COLO829 (cell line): ENCODE data around the gene TRPV5.
"Not testable (repeated sequence)": the region's sequence is repeated elsewhere in the genome, so short reads cannot be mapped to it uniquely, and the experiment has no call there.

ENCODE experiments used
- DNase-seq: peaks from one replicate; pipeline ENCODE4 v3.0.0; 2012; ENCODE audit warnings: low spot score

Gene TRPV5

GRCh38 chr7:142933624-142934023 is at the start of gene TRPV5:
TSS of gene TRPV5 (minus strand) at chr7:142933746. CDS start at chr7:142933459, 287 bp downstream.
- no peak for DNase-seq

DNA sequence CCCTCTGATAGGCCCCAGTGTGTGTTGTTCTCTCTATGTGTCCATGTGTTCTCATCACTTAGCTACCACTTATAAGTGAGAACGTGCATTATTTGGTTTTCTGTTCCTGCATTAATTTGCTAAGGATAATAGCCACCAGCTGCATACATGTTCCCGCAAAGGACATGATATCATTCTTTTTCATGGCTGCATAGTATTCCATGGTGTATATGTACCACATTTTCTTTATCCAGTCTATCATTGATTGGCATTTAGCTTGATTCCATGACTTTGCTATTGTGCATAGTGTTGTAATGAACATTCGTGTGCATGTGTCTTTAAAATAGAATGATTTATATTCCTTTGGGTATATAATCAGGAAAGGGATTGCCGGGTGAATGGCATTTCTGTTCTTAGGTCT is 44.9 kb upstream of the TRPV5 start:
- DNase-seq, result not testable (repeated sequence)

- no peak for DNase-seq
Observed at GRCh38 chr7:142974626-142975025, 41.1 kb upstream of the TRPV5 start.

GRCh38 chr7:142969183-142969582 is 35.6 kb upstream of the TRPV5 start:
- DNase-seq, result no peak

GRCh38 chr7:142968229-142968628 is 34.7 kb upstream of the TRPV5 start:
- no peak for DNase-seq

DNA sequence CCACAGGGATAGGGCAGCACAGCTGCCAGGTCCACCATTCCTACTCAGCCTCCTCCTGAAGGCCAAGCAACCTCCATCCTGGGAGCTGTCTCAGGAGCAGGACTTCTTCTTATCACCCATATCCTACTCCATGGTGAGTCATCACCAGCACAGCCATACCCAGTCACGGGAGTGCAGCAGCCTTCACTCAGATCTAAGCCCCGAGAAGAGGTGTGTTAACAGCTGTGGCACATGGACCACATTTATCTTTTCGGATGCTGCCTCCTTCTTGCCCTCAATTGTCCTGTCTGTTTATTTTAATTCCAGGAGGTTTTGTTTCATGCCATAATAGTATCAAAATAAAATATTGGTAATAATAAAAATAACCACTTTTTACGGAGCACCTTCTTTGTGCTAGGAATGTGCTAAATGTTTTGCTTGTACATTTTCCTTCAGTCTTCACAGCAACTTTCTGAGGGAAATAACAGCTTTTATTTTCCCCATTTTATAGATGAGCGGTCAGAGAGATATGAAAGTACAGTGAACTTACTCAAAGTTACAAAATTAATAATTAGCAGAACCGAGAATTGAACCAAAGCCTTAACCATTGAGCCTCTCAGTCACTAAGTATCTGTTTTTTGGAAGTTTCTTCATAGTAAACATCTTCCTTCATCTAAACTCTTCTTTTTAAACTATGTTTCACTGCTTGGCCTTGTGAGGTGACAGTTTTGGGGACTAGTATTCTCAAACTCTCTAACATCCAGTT is 31.1 kb upstream of the TRPV5 start:
- no peak for DNase-seq

DNA sequence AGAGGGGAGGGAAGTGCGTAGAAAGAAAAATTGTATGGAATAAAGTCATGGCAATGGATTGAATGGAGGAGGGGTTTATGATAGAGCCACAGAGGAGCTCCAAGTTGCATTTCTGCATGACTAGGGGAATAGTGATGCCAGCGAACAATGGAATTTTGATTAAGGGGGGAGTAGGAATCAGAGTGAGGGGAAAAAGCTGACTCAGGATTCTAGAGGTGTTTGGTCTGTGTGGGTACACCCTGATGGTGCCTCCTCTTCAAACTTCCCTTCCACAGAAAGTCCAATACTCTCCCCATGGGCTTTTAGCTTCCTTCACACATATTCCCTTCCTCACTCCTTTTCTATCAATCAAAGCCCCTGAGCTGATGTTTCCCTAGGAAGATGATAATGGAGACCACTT is 30.4 kb upstream of the TRPV5 start:
- DNase-seq, result no peak

DNA sequence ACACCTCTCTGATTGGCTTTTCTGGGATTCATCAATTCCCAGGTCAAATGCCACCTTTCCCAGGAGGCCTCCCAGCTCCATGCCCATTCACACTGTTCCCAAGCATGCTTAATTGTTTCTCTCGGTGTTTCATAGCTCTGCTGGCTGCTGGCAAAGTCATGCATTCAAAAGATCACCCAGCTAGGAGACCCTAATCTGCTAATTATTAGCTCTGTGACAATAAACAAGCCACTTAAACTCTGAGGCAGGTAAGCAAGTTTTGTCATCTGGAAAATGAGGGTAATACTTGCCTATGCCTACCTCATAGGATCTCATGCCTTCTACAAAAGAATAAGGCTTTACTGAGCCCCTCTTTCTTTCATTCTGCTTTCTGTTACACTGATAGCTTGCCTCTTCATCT is 29.4 kb upstream of the TRPV5 start:
- DNase-seq, result no peak

DNA sequence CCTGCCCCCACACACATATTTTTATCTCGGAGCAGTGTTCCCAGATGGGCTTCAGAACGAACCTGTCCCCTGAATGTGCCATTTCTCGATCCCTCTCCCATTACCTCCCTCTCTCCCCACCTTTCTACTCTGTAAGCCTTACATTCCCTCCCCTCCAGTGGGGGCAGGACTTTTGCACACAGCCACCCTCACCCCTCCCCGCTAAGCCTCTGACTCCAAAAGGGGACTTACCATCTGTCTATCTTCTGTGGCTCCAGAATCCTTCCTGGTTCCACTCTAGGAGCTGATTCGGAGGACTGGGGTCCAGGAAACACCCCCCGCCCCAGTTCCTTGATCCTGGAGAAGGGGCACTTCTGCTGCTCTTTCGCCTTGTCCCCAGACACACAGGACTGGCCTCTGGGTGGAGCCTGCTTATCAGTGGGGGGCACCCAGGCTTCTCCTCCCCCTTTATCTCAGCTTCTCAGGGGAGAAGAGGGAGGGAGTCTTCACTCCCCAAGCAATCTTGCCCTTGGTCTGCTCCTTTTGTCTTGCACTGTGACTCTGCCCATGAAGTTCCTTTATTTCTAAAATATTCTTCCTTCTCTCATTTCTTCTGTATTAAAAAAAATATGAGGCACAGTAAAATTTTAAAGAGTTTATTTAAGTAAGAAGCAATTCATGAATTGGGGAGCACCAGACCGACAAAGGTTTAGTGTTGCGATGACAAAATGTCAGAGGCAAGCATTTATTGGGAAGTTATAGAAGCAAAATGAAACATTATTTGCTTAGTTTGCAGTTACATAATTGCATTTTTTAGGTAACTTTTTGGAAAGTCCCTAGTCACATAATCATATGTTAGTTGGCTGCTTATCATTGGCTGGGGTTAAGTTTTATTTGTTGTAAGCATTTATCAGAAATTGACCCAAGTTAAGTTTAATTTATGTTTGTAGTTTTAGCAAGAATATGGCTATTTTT is 28.7 kb upstream of the TRPV5 start, which contains the start of gene KEL:
TSS of gene KEL (minus strand) at position 391 of the 954 bp plus-strand sequence. CDS start at position 234, 157 bp downstream.
- no peak for DNase-seq

DNA sequence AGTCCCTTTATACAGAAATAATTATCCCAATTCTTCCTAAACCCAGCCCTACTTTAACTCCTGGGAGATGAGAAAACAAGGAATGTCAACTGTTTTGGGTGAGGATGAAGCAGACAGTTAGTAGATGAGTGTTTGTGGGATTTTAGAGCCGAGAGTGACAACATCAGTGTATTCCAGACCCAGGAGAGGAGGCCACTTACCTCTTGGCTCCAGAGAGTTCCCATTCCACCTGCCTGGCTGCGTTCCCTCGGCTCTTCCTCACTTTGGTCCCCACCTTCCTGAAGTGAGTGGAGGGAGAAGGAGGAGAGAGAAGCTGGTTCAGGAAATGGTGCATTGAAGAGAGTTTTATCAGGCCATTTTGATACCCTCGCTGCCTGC is 28.0 kb upstream of the TRPV5 start:
- DNase-seq, result no peak

GRCh38 chr7:142960955-142961512 is 27.5 kb upstream of the TRPV5 start:
- no peak for DNase-seq

GRCh38 chr7:142959202-142959601 is 25.7 kb upstream of the TRPV5 start:
- DNase-seq, result no peak

DNA sequence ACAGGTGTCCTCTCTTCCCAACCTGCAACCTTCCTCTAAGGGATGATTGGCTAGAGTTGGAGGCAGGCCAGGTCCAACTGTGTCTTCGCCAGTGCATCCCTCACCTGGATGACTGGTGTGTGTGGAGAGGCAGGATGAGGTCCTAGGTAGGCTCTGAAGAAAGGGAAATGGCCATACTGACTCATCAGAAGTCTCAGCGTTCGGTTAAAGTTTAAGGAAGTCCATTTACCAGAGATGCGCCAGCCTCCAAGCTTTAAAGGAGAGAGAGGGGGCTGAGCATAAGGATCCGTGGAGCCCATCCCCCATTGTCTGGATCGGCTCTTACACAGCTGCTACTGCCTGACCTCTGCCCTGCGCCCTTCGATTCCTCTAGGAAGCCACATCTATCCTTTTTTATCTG is 24.2 kb upstream of the TRPV5 start:
- DNase-seq, result no peak

GRCh38 chr7:142956951-142957623 is 23.5 kb upstream of the TRPV5 start:
- peak; percentile 46 for DNase-seq

- no peak for DNase-seq
Observed at GRCh38 chr7:142954680-142955268, 21.2 kb upstream of the TRPV5 start.

GRCh38 chr7:142950235-142950634 is 16.7 kb upstream of the TRPV5 start:
- no peak for DNase-seq

DNA sequence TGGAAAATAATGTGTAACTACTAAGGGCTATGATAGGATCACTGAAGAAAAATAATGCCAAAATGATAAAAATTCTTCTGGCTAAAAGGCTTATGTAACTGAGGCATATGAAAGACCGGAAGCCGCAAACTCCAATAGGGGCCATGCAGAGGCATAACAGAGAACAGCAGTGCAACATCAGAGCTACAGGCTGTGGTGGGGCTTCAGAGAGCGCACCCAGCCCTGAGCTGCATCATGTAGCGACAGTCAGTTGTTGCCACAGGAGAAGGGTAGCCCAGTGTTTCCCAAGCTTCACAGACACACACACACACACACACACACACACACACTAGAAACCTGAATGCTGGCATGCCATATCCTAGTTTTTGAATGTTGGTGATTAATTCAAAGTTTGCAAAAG is 15.1 kb upstream of the TRPV5 start:
- DNase-seq, result no peak

- no peak for DNase-seq
Observed at GRCh38 chr7:142945001-142945400, 11.5 kb upstream of the TRPV5 start.

- no peak for DNase-seq
Observed at GRCh38 chr7:142943706-142944268, 10.2 kb upstream of the TRPV5 start.

DNA sequence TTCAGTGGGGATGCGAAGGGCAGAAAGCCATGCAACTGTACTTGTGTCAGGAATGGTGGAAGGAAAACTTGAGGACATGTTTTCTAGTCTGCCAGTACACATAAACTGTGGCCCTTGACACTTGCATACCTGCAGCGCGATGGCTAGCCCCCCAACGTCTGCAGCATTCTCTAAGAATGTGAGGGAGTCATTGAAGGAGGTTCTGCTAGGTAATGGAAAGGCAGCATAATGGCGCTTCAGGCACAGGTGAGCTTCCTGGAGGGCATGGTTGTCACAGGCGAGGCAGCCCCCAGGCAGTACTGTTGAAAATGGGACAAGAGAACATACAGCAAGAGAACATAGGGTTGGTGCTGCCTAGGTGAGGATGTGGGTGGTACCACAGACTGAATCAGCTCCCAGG is 9.2 kb upstream of the TRPV5 start:
- no peak for DNase-seq

GRCh38 chr7:142941541-142941940 is 8.0 kb upstream of the TRPV5 start:
- DNase-seq, result no peak
